ENCODE data around the gene SRGAP3.

SRGAP3 gene

GRCh38 chr3:9202546-9202945 lies 46.9 kb downstream of the SRGAP3 start:
- ATAC-seq (replicated peaks; ENCODE audit: extremely low read depth, poor library complexity, severe bottlenecking) (no peak), DNase-seq (ENCODE audit: low spot score in 2 of 2) (no peak)
- Mint-ChIP-seq H3K27ac (ENCODE audit: low read depth) (no peak overlapping the region), H3K9me3 (no peaks in the 10 kb centered on the region), H3K4me1 (no peaks in the 10 kb centered on the region), H3K4me3 (no peak overlapping the region), H3K36me3 (ENCODE audit: insufficient read depth) (no peaks in the 10 kb centered on the region), H3K27me3 (peaks cover 15% of the 10 kb centered on the region)

DNA sequence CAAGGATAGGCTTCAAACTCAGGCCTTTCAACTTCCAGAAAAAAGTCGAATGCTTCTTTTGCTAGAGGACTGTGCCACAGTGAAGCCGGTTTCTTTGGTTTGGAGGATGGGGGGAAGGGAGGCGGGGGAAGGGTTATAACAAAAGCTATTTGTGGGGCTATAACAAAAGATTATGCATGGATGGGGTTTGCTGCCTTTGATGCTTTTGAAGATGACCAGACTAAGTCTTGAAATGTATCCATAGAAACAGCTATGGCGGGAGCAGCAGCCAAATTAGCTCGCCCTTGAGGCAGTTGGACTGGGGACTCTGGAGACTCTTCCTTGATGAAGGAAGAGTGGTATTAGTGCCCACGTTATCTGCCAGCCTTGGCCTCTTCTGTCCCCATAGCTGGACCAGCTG lies 47.5 kb downstream of the SRGAP3 start:
- Mint-ChIP-seq H3K36me3 (ENCODE audit: insufficient read depth) (no peaks in the 10 kb centered on the region), H3K4me1 (no peaks in the 10 kb centered on the region), H3K4me3 (no peak overlapping the region), H3K27me3 (peaks cover 12% of the 10 kb centered on the region), H3K9me3 (no peaks in the 10 kb centered on the region), H3K27ac (ENCODE audit: low read depth) (no peak overlapping the region)
- ATAC-seq (replicated peaks; ENCODE audit: extremely low read depth, poor library complexity, severe bottlenecking) (no peak), DNase-seq (ENCODE audit: low spot score in 2 of 2) (no peak)

- Mint-ChIP-seq H3K9me3 (no peaks in the 10 kb centered on the region), H3K27me3 (peaks cover 9% of the 10 kb centered on the region), H3K4me3 (no peak overlapping the region), H3K4me1 (no peaks in the 10 kb centered on the region), H3K36me3 (ENCODE audit: insufficient read depth) (no peaks in the 10 kb centered on the region), H3K27ac (ENCODE audit: low read depth) (no peak overlapping the region)
- DNase-seq (ENCODE audit: low spot score in 2 of 2) (no peak), ATAC-seq (replicated peaks; ENCODE audit: extremely low read depth, poor library complexity, severe bottlenecking) (no peak)
Observed at GRCh38 chr3:9201266-9201665, 48.2 kb downstream of the SRGAP3 start.

- no peaks in the 10 kb centered on the region for H3K4me1 Mint-ChIP-seq
- H3K9me3 Mint-ChIP-seq: no peaks in the 10 kb centered on the region
- no peak overlapping the region for H3K4me3 Mint-ChIP-seq
- peaks cover 9% of the 10 kb centered on the region for H3K27me3 Mint-ChIP-seq
- no peak overlapping the region for H3K27ac Mint-ChIP-seq (ENCODE audit: low read depth)
- DNase-seq (ENCODE audit: low spot score in 2 of 2) (no peak), ATAC-seq (replicated peaks; ENCODE audit: extremely low read depth, poor library complexity, severe bottlenecking) (no peak)
- no peaks in the 10 kb centered on the region for H3K36me3 Mint-ChIP-seq (ENCODE audit: insufficient read depth)
Observed at GRCh38 chr3:9199775-9200174, 49.7 kb downstream of the SRGAP3 start.

GRCh38 chr3:9198899-9199335 lies 50.5 kb downstream of the SRGAP3 start:
- Mint-ChIP-seq H3K36me3 (ENCODE audit: insufficient read depth) (no peaks in the 10 kb centered on the region), H3K9me3 (no peaks in the 10 kb centered on the region), H3K27me3 (peaks cover 9% of the 10 kb centered on the region), H3K4me3 (no peak overlapping the region), H3K4me1 (no peaks in the 10 kb centered on the region), H3K27ac (ENCODE audit: low read depth) (no peak overlapping the region)
- DNase-seq (ENCODE audit: low spot score in 2 of 2) (no peak), ATAC-seq (replicated peaks; ENCODE audit: extremely low read depth, poor library complexity, severe bottlenecking) (no peak)

DNA sequence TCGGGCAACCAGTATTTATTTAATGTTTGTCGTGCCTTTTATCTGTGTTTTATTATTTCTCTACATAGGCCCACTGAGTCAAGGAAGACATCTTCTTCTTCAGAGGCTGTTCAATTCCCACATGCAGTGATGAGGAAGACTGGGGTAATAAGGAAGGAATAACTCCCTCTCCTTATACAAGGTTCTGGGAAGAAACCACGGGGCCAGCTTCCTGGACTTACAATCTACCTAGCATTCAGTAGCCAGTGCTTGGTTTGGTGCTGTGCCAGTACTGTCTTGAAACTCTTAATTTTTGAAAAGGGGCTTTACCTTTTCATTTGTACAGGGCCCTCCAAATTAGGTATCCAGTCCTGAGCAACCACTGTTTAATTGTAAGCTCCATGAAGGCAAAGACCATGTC lies 51.2 kb downstream of the SRGAP3 start:
- H3K4me1 Mint-ChIP-seq: no peaks in the 10 kb centered on the region
- H3K27ac Mint-ChIP-seq (ENCODE audit: low read depth): no peak overlapping the region

GRCh38 chr3:9196020-9196419 lies 53.4 kb downstream of the SRGAP3 start:
- Mint-ChIP-seq H3K36me3 (ENCODE audit: insufficient read depth) (no peaks in the 10 kb centered on the region), H3K4me1 (no peaks in the 10 kb centered on the region), H3K4me3 (no peak overlapping the region)

More for the DNA sequence above, 51.2 kb downstream of the SRGAP3 start:
- no peak overlapping the region for H3K4me3 Mint-ChIP-seq
- H3K27me3 Mint-ChIP-seq: peaks cover 9% of the 10 kb centered on the region
- H3K36me3 Mint-ChIP-seq (ENCODE audit: insufficient read depth): no peaks in the 10 kb centered on the region
- DNase-seq (ENCODE audit: low spot score in 2 of 2): no peak
- H3K9me3 Mint-ChIP-seq: no peaks in the 10 kb centered on the region
- no peak for ATAC-seq (replicated peaks; ENCODE audit: extremely low read depth, poor library complexity, severe bottlenecking)

GRCh38 chr3:9195390-9195789 lies 54.1 kb downstream of the SRGAP3 start:
- Mint-ChIP-seq H3K27ac (ENCODE audit: low read depth) (no peak overlapping the region), H3K4me1 (no peaks in the 10 kb centered on the region), H3K9me3 (no peaks in the 10 kb centered on the region), H3K36me3 (ENCODE audit: insufficient read depth) (no peaks in the 10 kb centered on the region), H3K4me3 (no peak overlapping the region), H3K27me3 (peaks cover 9% of the 10 kb centered on the region)
- ATAC-seq (replicated peaks; ENCODE audit: extremely low read depth, poor library complexity, severe bottlenecking) (no peak), DNase-seq (ENCODE audit: low spot score in 2 of 2) (no peak)

More at GRCh38 chr3:9196020-9196419, 53.4 kb downstream of the SRGAP3 start:
- H3K27ac Mint-ChIP-seq (ENCODE audit: low read depth): no peak overlapping the region
- DNase-seq (ENCODE audit: low spot score in 2 of 2) (no peak), ATAC-seq (replicated peaks; ENCODE audit: extremely low read depth, poor library complexity, severe bottlenecking) (no peak)
- peaks cover 9% of the 10 kb centered on the region for H3K27me3 Mint-ChIP-seq
- no peaks in the 10 kb centered on the region for H3K9me3 Mint-ChIP-seq

GRCh38 chr3:9194509-9195184 lies 54.8 kb downstream of the SRGAP3 start:
- H3K27me3 Mint-ChIP-seq: peaks cover 8% of the 10 kb centered on the region
- no peaks in the 10 kb centered on the region for H3K4me1 Mint-ChIP-seq
- no peaks in the 10 kb centered on the region for H3K36me3 Mint-ChIP-seq (ENCODE audit: insufficient read depth)
- ATAC-seq (replicated peaks; ENCODE audit: extremely low read depth, poor library complexity, severe bottlenecking) (no peak), DNase-seq (ENCODE audit: low spot score in 2 of 2) (no peak)
- H3K9me3 Mint-ChIP-seq: no peaks in the 10 kb centered on the region
- no peak overlapping the region for H3K4me3 Mint-ChIP-seq
- H3K27ac Mint-ChIP-seq (ENCODE audit: low read depth): no peak overlapping the region

- no peak overlapping the region for H3K27ac Mint-ChIP-seq (ENCODE audit: low read depth)
- DNase-seq (ENCODE audit: low spot score in 2 of 2) (no peak), ATAC-seq (replicated peaks; ENCODE audit: extremely low read depth, poor library complexity, severe bottlenecking) (no peak)
- H3K9me3 Mint-ChIP-seq: no peaks in the 10 kb centered on the region
- no peaks in the 10 kb centered on the region for H3K4me1 Mint-ChIP-seq
- no peaks in the 10 kb centered on the region for H3K27me3 Mint-ChIP-seq
- H3K36me3 Mint-ChIP-seq (ENCODE audit: insufficient read depth): no peaks in the 10 kb centered on the region
- no peak overlapping the region for H3K4me3 Mint-ChIP-seq
Observed at GRCh38 chr3:9193633-9194195, 55.7 kb downstream of the SRGAP3 start.

DNA sequence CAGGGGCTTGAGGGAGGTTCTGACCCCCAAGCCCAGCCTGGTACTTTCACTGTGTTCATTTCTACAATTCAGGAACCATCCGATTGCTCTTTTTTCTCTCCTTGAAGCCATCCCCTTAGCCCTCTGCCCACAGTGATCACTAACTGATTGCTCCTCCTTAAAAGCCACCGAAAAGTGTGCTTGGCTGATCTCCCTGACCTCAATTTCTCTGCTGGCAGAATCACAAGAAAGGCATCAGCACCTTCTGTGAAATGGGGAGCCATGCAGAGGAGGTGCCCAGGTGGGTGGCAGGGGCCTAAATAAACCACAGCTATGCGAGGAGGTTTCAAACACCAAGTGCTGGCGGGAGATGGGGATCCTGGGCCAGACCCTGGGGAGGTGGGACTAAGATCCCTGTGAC lies 56.2 kb downstream of the SRGAP3 start:
- Mint-ChIP-seq H3K9me3 (no peaks in the 10 kb centered on the region), H3K4me3 (no peak overlapping the region), H3K27me3 (no peaks in the 10 kb centered on the region), H3K4me1 (no peaks in the 10 kb centered on the region), H3K27ac (ENCODE audit: low read depth) (no peak overlapping the region), H3K36me3 (ENCODE audit: insufficient read depth) (no peaks in the 10 kb centered on the region)
- no peak for DNase-seq (ENCODE audit: low spot score in 2 of 2)
- ATAC-seq (replicated peaks; ENCODE audit: extremely low read depth, poor library complexity, severe bottlenecking): no peak

DNA sequence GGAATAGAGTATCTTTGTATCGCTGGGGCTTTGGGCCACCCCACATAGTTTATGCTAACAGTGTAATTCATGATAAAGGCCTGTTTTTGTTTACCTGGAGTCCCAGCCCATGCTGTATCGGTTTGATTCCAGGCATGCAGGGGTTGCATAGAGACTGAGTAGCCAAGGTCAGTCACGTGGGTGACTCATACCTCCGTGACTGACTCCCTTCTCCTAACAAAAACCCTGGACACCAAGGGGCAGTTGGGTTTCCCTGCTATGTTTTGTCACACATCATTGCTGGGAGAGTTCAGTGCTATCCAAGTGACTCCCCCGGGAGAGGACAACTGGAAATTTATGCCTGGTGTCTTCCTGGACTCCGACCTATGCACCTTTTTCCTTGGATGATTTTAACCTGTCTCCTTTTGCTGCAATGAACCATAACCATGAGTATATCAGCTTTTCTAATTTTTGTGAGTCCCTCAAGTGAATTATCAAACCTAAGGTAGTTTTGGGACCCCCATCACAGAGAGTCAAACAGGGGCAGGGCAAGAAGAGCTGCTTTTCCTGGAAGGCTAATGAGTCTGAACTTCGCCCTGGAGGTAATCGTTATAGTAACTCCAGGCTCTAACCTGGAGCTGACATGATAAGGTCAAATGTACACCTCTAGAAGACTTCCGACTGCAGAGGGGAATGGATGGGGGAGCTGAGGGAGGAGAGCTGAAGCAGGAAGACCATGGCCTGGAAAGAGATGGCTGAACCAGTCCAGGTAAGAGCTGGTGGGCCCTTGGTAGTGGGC lies 57.0 kb downstream of the SRGAP3 start:
- H3K4me1 Mint-ChIP-seq: no peaks in the 10 kb centered on the region

GRCh38 chr3:9190276-9190675 lies 59.2 kb downstream of the SRGAP3 start:
- H3K27ac Mint-ChIP-seq (ENCODE audit: low read depth): no peak overlapping the region
- no peaks in the 10 kb centered on the region for H3K36me3 Mint-ChIP-seq (ENCODE audit: insufficient read depth)
- no peak overlapping the region for H3K4me3 Mint-ChIP-seq
- no peak for DNase-seq (ENCODE audit: low spot score in 2 of 2)
- H3K27me3 Mint-ChIP-seq: peaks cover 18% of the 10 kb centered on the region
- H3K4me1 Mint-ChIP-seq: no peaks in the 10 kb centered on the region
- ATAC-seq (replicated peaks; ENCODE audit: extremely low read depth, poor library complexity, severe bottlenecking): no peak
- H3K9me3 Mint-ChIP-seq: no peaks in the 10 kb centered on the region

More for the DNA sequence above, 57.0 kb downstream of the SRGAP3 start:
- Mint-ChIP-seq H3K9me3 (no peaks in the 10 kb centered on the region), H3K27me3 (peaks cover 6% of the 10 kb centered on the region), H3K27ac (ENCODE audit: low read depth) (no peak overlapping the region), H3K4me3 (no peak overlapping the region), H3K36me3 (ENCODE audit: insufficient read depth) (no peaks in the 10 kb centered on the region)
- no peak for DNase-seq (ENCODE audit: low spot score in 2 of 2)
- ATAC-seq (replicated peaks; ENCODE audit: extremely low read depth, poor library complexity, severe bottlenecking): no peak

Data from central memory CD8-positive, alpha-beta T cell (primary cell).